GM23248 (cell line): ENCODE data around the gene IL4R. TPM values are rescaled to one million over a fixed set of nuclear protein-coding genes. Genes with fewer than 3 reads are reported as not detected.

Experiments used
- DNase-seq: peaks from one replicate; pipeline ENCODE4 v3.0.0-alpha.2; 2015
- H2AFZ ChIP-seq: fragments of 200-600 bp; sonication (generic); 2 replicates; pipeline ENCODE4 v1.6.1; 2016; ENCODE audit warnings: antibody characterized with exemption
- H3F3A ChIP-seq: fragments of 200-600 bp; sonication (generic); 2 replicates; pipeline ENCODE4 v1.6.1; 2016; ENCODE audit warnings: mild to moderate bottlenecking, antibody characterized with exemption, mixed run types; ENCODE audit not compliant: insufficient read depth
- H3K27ac ChIP-seq: fragments of 200-600 bp; sonication (generic); 2 replicates; pipeline ENCODE4 v1.5.1; 2016; ENCODE audit warnings: mild to moderate bottlenecking
- H3K27me3 ChIP-seq: fragments of 200-600 bp; sonication (generic); replicated peaks from 2 replicates; pipeline ENCODE4 v1.6.1; 2016; ENCODE audit warnings: mild to moderate bottlenecking; ENCODE audit not compliant: insufficient read depth
- H3K36me3 ChIP-seq: fragments of 200-600 bp; sonication (generic); 2 replicates; pipeline ENCODE4 v1.6.1; 2016; ENCODE audit warnings: low read depth, mild to moderate bottlenecking
- H3K4me1 ChIP-seq: fragments of 200-600 bp; sonication (generic); 2 replicates; pipeline ENCODE4 v1.6.1; 2016; ENCODE audit warnings: mild to moderate bottlenecking; ENCODE audit not compliant: insufficient read depth
- H3K4me2 ChIP-seq: fragments of 200-600 bp; sonication (generic); one replicate; pipeline ENCODE4 v1.6.1; 2016; ENCODE audit warnings: mild to moderate bottlenecking; ENCODE audit not compliant: unreplicated experiment
- H3K4me3 ChIP-seq: fragments of 200-600 bp; sonication (generic); 2 replicates; pipeline ENCODE4 v1.5.1; 2016; ENCODE audit warnings: mild to moderate bottlenecking
- H3K79me2 ChIP-seq: fragments of 200-600 bp; sonication (generic); 2 replicates; pipeline ENCODE4 v1.6.1; 2016; ENCODE audit warnings: mild to moderate bottlenecking; ENCODE audit not compliant: insufficient read depth
- H3K9ac ChIP-seq: fragments of 200-600 bp; sonication (generic); 2 replicates; pipeline ENCODE4 v1.6.1; 2016; ENCODE audit warnings: mild to moderate bottlenecking
- H3K9me2 ChIP-seq: fragments of 200-600 bp; sonication (generic); 2 replicates; pipeline ENCODE4 v1.6.1; 2016; ENCODE audit warnings: mixed run types, mild to moderate bottlenecking, moderate library complexity; ENCODE audit not compliant: insufficient read depth
- H3K9me3 ChIP-seq: fragments of 200-600 bp; sonication (generic); one replicate; pipeline ENCODE4 v1.6.1; 2017; ENCODE audit warnings: low read depth
- H4K20me1 ChIP-seq: fragments of 200-600 bp; sonication (generic); 2 replicates; pipeline ENCODE4 v1.6.0; 2016; ENCODE audit not compliant: insufficient read depth
- EZH2 ChIP-seq: fragments of 200-600 bp; sonication (generic); IDR thresholded peaks from 2 replicates; pipeline ENCODE4 v1.6.1; 2018; ENCODE audit warnings: antibody characterized with exemption, mild to moderate bottlenecking; ENCODE audit not compliant: insufficient read depth, poor library complexity, severe bottlenecking
- EZH2phosphoT487 ChIP-seq: fragments of 200-600 bp; sonication (generic); IDR thresholded peaks from 2 replicates; pipeline ENCODE4 v1.6.1; 2018; ENCODE audit warnings: antibody characterized with exemption, moderate library complexity, mild to moderate bottlenecking, low read depth; ENCODE audit not compliant: insufficient read depth
- WGBS, 2 experiments: methylation state at CpG; one replicate each; pipeline ENCODE4 v1.1.6; 2015 to 2017; ENCODE audit warnings: low lambda C conversion rate in 2 of 2, low coverage in 1 of 2; ENCODE audit errors: missing lambda C conversion rate in 2 of 2; 5-methylcytosine and 5-hydroxymethylcytosine counted together
- in situ Hi-C: fragments of 300-500 bp; cut with MboI; formaldehyde crosslinking; loops from 2 replicates; pipeline ENCODE4 v1.15.0; 2020
- polyA plus RNA-seq: library from polyadenylated mRNA; unstranded; fragments of >200 nt; fragmentation: Nextera tagmentation; extraction: Ambion mirVana; gene quantifications from 2 replicates; pipeline ENCODE4 v1.2.1, GENCODE V29; 2016
- total RNA-seq: library from RNA; depleted of rRNA; stranded (reverse); fragments of >200 nt; shearing (Covaris generic); gene quantifications from 2 replicates; pipeline ENCODE4 v1.2.3, GENCODE V29; 2014

Gene IL4R
- total and polyA plus RNA-seq, 2 experiments from 2014 or later: 11.7 to 17.7 TPM

DNA sequence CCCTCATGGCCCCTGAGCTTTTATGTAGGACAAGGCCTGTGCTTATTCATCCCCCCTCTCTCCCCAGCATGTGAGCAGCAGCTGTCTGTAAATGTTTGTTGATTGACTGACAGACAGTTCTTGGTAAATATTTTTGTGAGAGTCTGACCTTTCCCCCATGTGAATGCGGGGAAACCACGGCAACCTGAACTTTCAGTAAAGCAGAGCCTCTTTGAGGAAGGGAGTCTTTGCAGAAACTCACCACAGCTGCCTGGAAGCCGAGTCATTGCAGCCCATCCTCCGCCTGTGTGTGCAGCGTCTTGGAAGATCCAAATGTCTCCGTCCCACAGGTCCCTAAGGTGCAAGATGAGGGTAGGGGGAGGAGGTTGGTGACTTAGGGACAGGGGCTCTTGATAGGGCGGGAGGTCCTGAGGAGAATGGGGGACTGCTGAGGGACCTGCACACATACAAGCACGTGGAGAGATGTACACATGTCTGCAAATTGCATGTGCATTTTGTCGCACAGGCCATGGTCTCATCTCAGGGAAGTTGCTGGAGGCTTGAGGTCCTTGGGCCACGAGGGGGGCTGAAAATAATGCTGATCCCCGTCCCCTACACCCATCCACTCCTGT, 65.2 kb downstream of the IL4R start:
- Histone ChIP-seq H3K4me1 (no peaks in the 10 kb centered on the region), H3K79me2 (no peaks in the 10 kb centered on the region), H3K36me3 (no peaks in the 10 kb centered on the region), H3K4me3 (no peak overlapping the region), H4K20me1 (no peaks in the 10 kb centered on the region), H2AFZ (no peak overlapping the region), H3K9me3 (no peaks in the 10 kb centered on the region), H3K9me2 (no peaks in the 10 kb centered on the region), H3K27ac (no peak overlapping the region), H3K27me3 (no peaks in the 10 kb centered on the region), H3F3A (no peaks in the 10 kb centered on the region), H3K4me2 (no peak overlapping the region), H3K9ac (no peak overlapping the region)
- 58 to 65% methylated on average over 11 of the region's 11 CpGs for WGBS, 2 experiments
- in situ Hi-C loops: loop anchor here (10.0 kb wide), 1 partner anchor 224 kb away; no protein-coding TSS in a partner anchor
- peak; percentile 20 for DNase-seq
- TF ChIP-seq EZH2: no peak
- TF ChIP-seq EZH2phosphoT487: no peak

DNA sequence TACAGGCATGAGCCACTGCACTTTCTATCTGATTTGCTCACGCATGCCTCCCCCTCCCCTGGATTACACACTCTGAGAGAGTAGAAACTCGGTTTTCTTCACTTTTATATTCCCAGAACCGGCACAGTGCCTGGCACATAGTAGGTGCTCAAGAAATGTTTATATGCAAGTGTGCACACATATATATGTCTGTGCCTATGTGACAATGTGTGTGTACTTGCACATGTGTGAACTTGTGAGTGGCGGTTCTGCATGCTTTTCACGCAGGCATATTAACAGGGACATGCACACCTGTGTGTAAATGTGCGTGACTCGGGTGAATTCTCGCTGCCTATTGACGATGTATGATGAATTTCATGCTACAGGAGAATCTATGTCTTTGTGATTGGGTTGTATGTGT, 66.1 kb downstream of the IL4R start:
- Histone ChIP-seq H3K9me3 (no peaks in the 10 kb centered on the region), H3K4me3 (no peak overlapping the region), H3K79me2 (no peaks in the 10 kb centered on the region), H3K9me2 (no peaks in the 10 kb centered on the region), H3F3A (no peaks in the 10 kb centered on the region), H4K20me1 (no peaks in the 10 kb centered on the region), H3K27me3 (no peaks in the 10 kb centered on the region), H3K27ac (no peak overlapping the region), H3K4me1 (no peaks in the 10 kb centered on the region), H3K36me3 (no peaks in the 10 kb centered on the region), H3K4me2 (no peak overlapping the region), H3K9ac (no peak overlapping the region), H2AFZ (no peak overlapping the region)
- 75 to 78% methylated on average over 9 of the region's 9 CpGs for WGBS, 2 experiments
- in situ Hi-C loops: loop anchor here (10.0 kb wide), 1 partner anchor 225 kb away; no protein-coding TSS in a partner anchor
- DNase-seq: no peak
- TF ChIP-seq EZH2phosphoT487 (no peak), EZH2 (no peak)

DNA sequence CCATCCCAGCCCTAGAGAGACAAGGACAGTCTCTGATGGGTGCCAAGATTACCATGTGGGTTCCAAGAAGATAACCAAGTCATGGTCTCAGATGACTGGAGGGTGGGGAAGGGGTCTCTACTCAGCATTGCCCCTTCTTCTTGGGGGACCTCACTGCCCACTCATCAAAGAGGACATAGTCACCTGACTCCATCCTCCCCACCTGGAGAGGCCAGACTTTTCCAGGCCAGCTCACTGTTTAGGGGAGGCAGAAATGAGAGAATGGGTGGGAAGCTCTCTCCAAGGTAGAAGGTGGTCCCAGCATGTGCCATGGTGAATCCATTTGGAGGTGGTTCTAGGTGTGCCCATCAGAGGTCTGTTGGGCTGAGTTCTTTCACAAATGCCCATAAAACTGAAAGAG, 67.5 kb downstream of the IL4R start:
- Histone ChIP-seq H3K4me1 (no peaks in the 10 kb centered on the region), H3K79me2 (no peaks in the 10 kb centered on the region), H3K27me3 (no peaks in the 10 kb centered on the region), H3K36me3 (no peaks in the 10 kb centered on the region), H3K9me2 (no peaks in the 10 kb centered on the region), H2AFZ (no peak overlapping the region), H3K9me3 (no peaks in the 10 kb centered on the region), H3K9ac (no peak overlapping the region), H3F3A (no peaks in the 10 kb centered on the region), H3K4me3 (no peak overlapping the region), H3K27ac (no peak overlapping the region), H3K4me2 (no peak overlapping the region), H4K20me1 (no peaks in the 10 kb centered on the region)
- no peak for DNase-seq
- no peak for TF ChIP-seq EZH2
- TF ChIP-seq EZH2phosphoT487: no peak
- in situ Hi-C loops: no loop called here

DNA sequence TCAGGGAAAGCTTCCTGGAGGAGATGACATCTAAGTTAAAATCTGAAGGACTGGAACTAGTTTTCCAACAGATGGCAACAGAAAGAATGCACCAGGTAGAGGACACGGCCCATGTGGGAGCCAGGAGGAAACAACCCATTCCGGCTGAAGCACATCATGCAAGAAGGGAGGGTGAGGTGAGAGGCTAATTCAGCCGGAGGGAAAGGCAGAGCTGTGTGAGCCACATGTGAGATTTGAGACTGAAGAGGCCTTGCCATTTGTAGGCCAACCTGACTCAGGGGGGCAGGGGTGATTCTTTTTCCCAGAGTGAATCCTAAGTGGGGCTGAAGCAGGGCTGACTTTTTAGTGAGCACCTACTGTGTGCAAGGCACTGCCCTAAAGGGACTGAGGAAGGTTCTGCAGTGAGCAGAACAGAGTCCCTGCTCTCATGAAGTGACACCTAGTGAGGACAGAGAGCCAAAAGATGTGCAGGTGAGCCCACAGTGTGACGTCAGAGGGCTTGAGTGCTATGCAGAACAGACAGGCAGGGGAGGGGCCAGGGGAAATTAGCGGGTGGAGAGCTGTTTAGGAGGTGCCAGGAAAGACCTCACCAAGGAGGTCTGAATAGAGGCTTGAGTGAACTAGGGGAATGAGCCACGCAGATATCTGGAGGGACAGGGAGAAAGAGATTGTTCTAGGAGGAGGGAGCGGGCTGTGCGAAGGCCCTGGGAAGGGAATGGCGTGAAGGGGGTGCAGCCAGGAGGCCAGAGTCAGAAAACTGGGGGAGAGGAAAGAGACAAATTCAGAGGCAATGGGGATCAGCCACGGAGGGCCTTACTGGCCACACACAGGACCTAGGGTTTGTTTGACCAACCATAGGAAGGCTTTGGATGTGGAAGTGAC, 68.4 kb downstream of the IL4R start:
- WGBS, 2 experiments: 39 to 45% methylated on average over 10 of the region's 10 CpGs
- TF ChIP-seq EZH2 (no peak), EZH2phosphoT487 (no peak)
- Histone ChIP-seq H3K36me3 (no peaks in the 10 kb centered on the region), H3K4me3 (no peak overlapping the region), H3K9me3 (no peaks in the 10 kb centered on the region), H4K20me1 (no peaks in the 10 kb centered on the region), H3K9ac (no peak overlapping the region), H3K9me2 (no peaks in the 10 kb centered on the region), H2AFZ (no peak overlapping the region), H3K27ac (no peak overlapping the region), H3K27me3 (no peaks in the 10 kb centered on the region), H3K4me2 (no peak overlapping the region), H3K4me1 (no peaks in the 10 kb centered on the region), H3F3A (no peaks in the 10 kb centered on the region), H3K79me2 (no peaks in the 10 kb centered on the region)
- no peak for DNase-seq
- in situ Hi-C loops: no loop called here
